Renal pelvis (tissue), 4 donors: ENCODE data around the gene BRAT1. TPM values are rescaled to one million over a fixed set of nuclear protein-coding genes. Genes with fewer than 3 reads are reported as not detected.

ENCODE experiments used
- DNase-seq: peaks from one replicate; pipeline ENCODE4 v3.0.0-alpha.2; 2013
- polyA plus RNA-seq, 3 donors: library from polyadenylated mRNA; unstranded; fragments of 120-200 nt; gene quantifications; one replicate each; pipeline ENCODE4 v1.2.1, GENCODE V29; 2013; ENCODE audit not compliant: insufficient read length in 3 of 3

BRAT1 gene
- polyA plus RNA-seq, 3 donors: 30.2 to 42.4 (median 40.8) TPM

- no peak for DNase-seq
Measured at GRCh38 chr7:2499181-2499580, 56.1 kb downstream of the BRAT1 start.

- DNase-seq: no peak
Measured at GRCh38 chr7:2498708-2499107, 56.6 kb downstream of the BRAT1 start.

- DNase-seq: peak; percentile 71
Measured at GRCh38 chr7:2497500-2498336, 57.6 kb downstream of the BRAT1 start.

GRCh38 chr7:2497065-2497464 is 58.3 kb downstream of the BRAT1 start:
- no peak for DNase-seq

GRCh38 chr7:2496375-2496774 is 58.9 kb downstream of the BRAT1 start:
- no peak for DNase-seq

- DNase-seq: peak; percentile 84
Measured at GRCh38 chr7:2495418-2496299, 59.7 kb downstream of the BRAT1 start.

- DNase-seq: no peak
Measured at GRCh38 chr7:2494191-2495130, 60.9 kb downstream of the BRAT1 start.

- DNase-seq: no peak
Measured at GRCh38 chr7:2493205-2494164, 61.8 kb downstream of the BRAT1 start.

- no peak for DNase-seq
Measured at GRCh38 chr7:2492038-2492437, 63.3 kb downstream of the BRAT1 start.

GRCh38 chr7:2490181-2490651 is 65.1 kb downstream of the BRAT1 start:
- no peak for DNase-seq

GRCh38 chr7:2488681-2489080 is 66.6 kb downstream of the BRAT1 start:
- no peak for DNase-seq

- DNase-seq: no peak
Measured at GRCh38 chr7:2488272-2488645, 67.1 kb downstream of the BRAT1 start.

Other genes starting within 250 kb of the BRAT1 start
- gene SNX8, start 241.1 kb downstream of the BRAT1 start, polyA plus RNA-seq: 10 to 100 TPM; 40.7 to 46.2 (median 44.3) TPM
- gene EIF3B, start 200.7 kb downstream of the BRAT1 start, polyA plus RNA-seq: 100 to 1,000 TPM; 147 to 174 (median 155) TPM
- 10 to 100 TPM; 13.0 to 15.4 (median 14.0) TPM for gene CHST12, start 151.9 kb downstream of the BRAT1 start, polyA plus RNA-seq
- under 1 TPM in 2 of 3 donors, not detected in 1; 0.31 to 0.36 TPM for gene GRIFIN, start 79.1 kb downstream of the BRAT1 start, polyA plus RNA-seq
- 10 to 100 TPM; 37.7 to 40.2 (median 40.0) TPM for gene LFNG, start 35.8 kb downstream of the BRAT1 start, polyA plus RNA-seq
- gene IQCE, start 3.5 kb upstream of the BRAT1 start, polyA plus RNA-seq: 10 to 100 TPM; 22.3 to 28.8 (median 26.4) TPM
- gene TTYH3, start 76.5 kb upstream of the BRAT1 start, polyA plus RNA-seq: 100 to 1,000 TPM; 114 to 152 (median 138) TPM
- under 1 TPM; 0.21 to 0.43 (median 0.43) TPM for gene AMZ1, start 132.7 kb upstream of the BRAT1 start, polyA plus RNA-seq